Body of pancreas (tissue), 4 donors: ENCODE results near the gene ANXA6. TPM values are rescaled to one million over a fixed set of nuclear protein-coding genes. Genes with fewer than 3 reads are reported as not detected.

ENCODE experiments used
- ATAC-seq: fragments of 150-250 bp; one replicate; pipeline ENCODE4 v1.9.1; 2016
- DNase-seq, 4 donors: peaks; one replicate each; pipeline ENCODE4 v3.0.0-alpha.2; 2019
- H3K27ac ChIP-seq, 4 donors: fragments of 200-600 bp; sonication (generic); 1 replicate in 3 of 4; 2 replicates in 1 of 4; pipeline versions ENCODE4 v1.5.1 to v1.6.1; 2016 to 2019; ENCODE audit warnings: mild to moderate bottlenecking in 1 of 4, mixed read lengths in 1 of 4, moderate library complexity in 1 of 4
- H3K27me3 ChIP-seq, 2 donors: fragments of 200-600 bp; sonication (generic); one replicate each; pipeline ENCODE4 v1.6.0; 2016; ENCODE audit warnings: mild to moderate bottlenecking in 1 of 2
- H3K36me3 ChIP-seq, 2 donors: fragments of 200-600 bp; sonication (generic); replicated peaks in 1 of 2; 2 replicates each; pipeline ENCODE4 v1.5.1; 2016; ENCODE audit warnings: low read depth in 2 of 2; ENCODE audit not compliant: insufficient read depth in 1 of 2
- H3K4me1 ChIP-seq: fragments of 200-600 bp; sonication (generic); one replicate; pipeline ENCODE4 v1.6.0; 2016
- H3K4me3 ChIP-seq, 2 donors: fragments of 200-600 bp; sonication (generic); 1 replicate in 1 of 2; 2 replicates in 1 of 2; pipeline ENCODE4 v1.5.1; 2016 to 2019
- H3K9me3 ChIP-seq, 3 donors: fragments of 200-600 bp; sonication (generic); 1 replicate in 2 of 3; 2 replicates in 1 of 3; pipeline ENCODE4 v1.5.1; 2016
- POLR2A ChIP-seq, 3 donors: fragments of 450-650 bp; IDR thresholded peaks; one replicate each; pipeline ENCODE4 v1.6.1; 2016; ENCODE audit warnings: antibody characterized with exemption in 3 of 3, mild to moderate bottlenecking in 2 of 3
- WGBS, 2 donors: methylation state at CpG; one replicate each; pipeline ENCODE4 v1.1.5; 2017; 5-methylcytosine and 5-hydroxymethylcytosine counted together
- intact Hi-C: fragments of 100-400 bp; cut with DNase I; formaldehyde crosslinking; loops from one replicate; pipeline ENCODE4 v1.15.1; 2023
- total RNA-seq, 2 donors: library from RNA; depleted of rRNA; stranded (reverse); fragments of >200 nt; gene quantifications; one replicate each; pipeline ENCODE4 v1.1.0, GENCODE V29; 2016
- TF ChIP-seq, protein P1 (sequence below), 7 experiments: fragments of 450-650 bp in 4 of 7; fragments of 200-600 bp in 3 of 7; sonication (generic) in 3 of 7; IDR thresholded peaks; one replicate each; pipeline ENCODE4 v1.5.1; 2016 to 2019; ENCODE audit warnings: antibody characterized with exemption in 7 of 7

ANXA6 gene
- total RNA-seq, 2 donors from 2014 or later: 60.3 to 60.4 TPM

DNA sequence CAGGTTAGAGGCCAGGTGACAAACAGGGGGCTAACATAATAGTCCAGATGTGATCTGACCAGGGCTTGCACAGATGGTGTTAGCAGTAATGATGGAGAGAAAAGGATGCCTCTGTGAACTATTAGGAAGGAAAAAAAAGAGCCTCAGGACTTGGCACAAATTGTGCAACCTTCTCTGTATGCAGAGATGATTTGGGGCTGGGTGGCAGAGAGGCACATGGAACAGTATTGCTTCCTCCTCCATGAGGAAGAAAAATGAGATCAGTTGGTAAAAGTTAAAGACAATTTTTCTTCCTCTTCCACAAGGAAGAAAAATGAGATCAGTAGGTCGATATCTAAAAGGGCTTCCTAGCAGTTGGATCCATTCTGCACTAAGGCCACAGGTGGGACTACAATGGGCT, 13.9 kb upstream of the ANXA6 start:
- intact Hi-C loops: no loop called here
- no peaks in the 10 kb centered on the region for H3K9me3 ChIP-seq

DNA sequence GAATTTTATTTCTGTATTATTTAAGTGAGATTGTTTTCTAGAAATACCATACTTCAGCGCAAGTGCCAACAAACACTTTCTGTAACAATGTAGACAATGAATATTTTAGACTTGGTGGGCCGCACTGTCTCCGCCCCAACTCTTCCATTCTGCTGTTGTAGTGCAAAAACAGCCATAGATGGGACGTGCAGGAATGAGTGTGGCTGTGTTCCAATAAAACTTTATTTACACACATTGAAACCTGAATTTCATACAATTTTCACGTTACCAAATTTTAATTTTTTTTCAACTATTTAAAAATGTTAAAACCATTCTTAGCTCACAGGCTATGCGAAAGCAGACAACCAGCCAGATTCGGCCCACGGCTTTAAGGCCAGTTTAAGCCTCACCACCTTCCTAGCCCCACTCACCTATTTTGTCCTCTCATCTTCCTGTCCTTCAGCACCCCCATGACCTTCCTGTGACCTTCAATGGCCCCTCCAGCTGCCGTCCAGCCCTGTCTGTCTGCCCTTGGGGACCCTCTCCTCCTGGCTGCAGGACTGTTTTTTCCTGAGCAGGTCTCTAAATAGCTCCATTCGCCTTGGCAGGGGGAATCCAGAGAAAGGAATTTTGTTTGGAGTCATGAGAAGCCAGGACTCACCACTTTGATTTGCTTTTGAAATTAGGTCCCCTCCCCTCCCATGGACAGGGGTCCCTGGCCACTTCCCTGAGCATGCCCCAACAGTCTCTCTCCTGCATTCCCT, 11.2 kb upstream of the ANXA6 start:
- Histone ChIP-seq H3K4me3 (no peak overlapping the region), H3K36me3 (no peaks in the 10 kb centered on the region), H3K9me3 (no peaks in the 10 kb centered on the region), H3K27ac (no peak overlapping the region), H3K27me3 (no peaks in the 10 kb centered on the region), H3K4me1 (peaks cover 14% of the 10 kb centered on the region)
- intact Hi-C loops: no loop called here
- DNase-seq (no peak), ATAC-seq (no peak)
- TF ChIP-seq POLR2A (IDR thresholded peaks at IDR 0.05): no peak
- TF ChIP-seq, protein P1, sequence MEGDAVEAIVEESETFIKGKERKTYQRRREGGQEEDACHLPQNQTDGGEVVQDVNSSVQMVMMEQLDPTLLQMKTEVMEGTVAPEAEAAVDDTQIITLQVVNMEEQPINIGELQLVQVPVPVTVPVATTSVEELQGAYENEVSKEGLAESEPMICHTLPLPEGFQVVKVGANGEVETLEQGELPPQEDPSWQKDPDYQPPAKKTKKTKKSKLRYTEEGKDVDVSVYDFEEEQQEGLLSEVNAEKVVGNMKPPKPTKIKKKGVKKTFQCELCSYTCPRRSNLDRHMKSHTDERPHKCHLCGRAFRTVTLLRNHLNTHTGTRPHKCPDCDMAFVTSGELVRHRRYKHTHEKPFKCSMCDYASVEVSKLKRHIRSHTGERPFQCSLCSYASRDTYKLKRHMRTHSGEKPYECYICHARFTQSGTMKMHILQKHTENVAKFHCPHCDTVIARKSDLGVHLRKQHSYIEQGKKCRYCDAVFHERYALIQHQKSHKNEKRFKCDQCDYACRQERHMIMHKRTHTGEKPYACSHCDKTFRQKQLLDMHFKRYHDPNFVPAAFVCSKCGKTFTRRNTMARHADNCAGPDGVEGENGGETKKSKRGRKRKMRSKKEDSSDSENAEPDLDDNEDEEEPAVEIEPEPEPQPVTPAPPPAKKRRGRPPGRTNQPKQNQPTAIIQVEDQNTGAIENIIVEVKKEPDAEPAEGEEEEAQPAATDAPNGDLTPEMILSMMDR (IDR thresholded peaks at IDR 0.05): no peak
- WGBS, 2 donors: 80 to 83% methylated on average over 10 of the region's 10 CpGs

More for the DNA sequence above, 13.9 kb upstream of the ANXA6 start:
- Histone ChIP-seq H3K4me3 (no peak overlapping the region), H3K36me3 (no peaks in the 10 kb centered on the region), H3K27me3 (no peaks in the 10 kb centered on the region), H3K27ac (no peak overlapping the region), H3K4me1 (peaks cover 8% of the 10 kb centered on the region)
- TF ChIP-seq, protein P1 (IDR thresholded peaks at IDR 0.05): no peak
- no peak for TF ChIP-seq POLR2A (IDR thresholded peaks at IDR 0.05)
- ATAC-seq (no peak), DNase-seq (no peak)
- 31 to 66% methylated on average over 1 of the region's 1 CpG for WGBS, 2 donors

DNA sequence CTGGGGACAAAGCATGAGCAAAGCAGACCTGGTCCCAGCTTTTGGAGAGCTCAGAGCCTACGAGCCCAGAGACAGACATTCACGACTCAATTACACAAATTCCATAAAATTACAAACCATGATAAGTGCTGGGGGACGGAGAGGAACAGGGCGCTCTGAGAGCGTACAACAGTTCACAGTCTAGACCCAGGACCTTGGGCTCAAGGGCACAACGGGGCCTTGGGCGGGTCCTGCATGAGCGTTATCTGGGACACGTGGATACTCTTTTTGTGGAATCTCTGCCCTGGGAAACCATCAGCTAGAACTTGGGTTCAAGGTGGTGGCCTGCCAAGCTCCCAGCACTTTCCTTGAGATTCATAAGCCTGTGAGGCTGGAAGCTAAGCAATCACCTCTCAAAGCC, 9.4 kb upstream of the ANXA6 start:
- H3K9me3 ChIP-seq: no peaks in the 10 kb centered on the region
- DNase-seq (peak in 1 of 4 donors; percentile 16), ATAC-seq (no peak)
- H3K4me3 ChIP-seq: no peak overlapping the region
- 55 to 67% methylated on average over 4 to 9 of the region's 9 CpGs for WGBS, 2 donors
- no peaks in the 10 kb centered on the region for H3K36me3 ChIP-seq
- no peak for TF ChIP-seq POLR2A (IDR thresholded peaks at IDR 0.05)
- TF ChIP-seq, protein P1 (IDR thresholded peaks at IDR 0.05): no peak
- no peaks in the 10 kb centered on the region for H3K27me3 ChIP-seq
- H3K27ac ChIP-seq: no peak overlapping the region
- peaks cover 14% of the 10 kb centered on the region for H3K4me1 ChIP-seq
- intact Hi-C loops: no loop called here

DNA sequence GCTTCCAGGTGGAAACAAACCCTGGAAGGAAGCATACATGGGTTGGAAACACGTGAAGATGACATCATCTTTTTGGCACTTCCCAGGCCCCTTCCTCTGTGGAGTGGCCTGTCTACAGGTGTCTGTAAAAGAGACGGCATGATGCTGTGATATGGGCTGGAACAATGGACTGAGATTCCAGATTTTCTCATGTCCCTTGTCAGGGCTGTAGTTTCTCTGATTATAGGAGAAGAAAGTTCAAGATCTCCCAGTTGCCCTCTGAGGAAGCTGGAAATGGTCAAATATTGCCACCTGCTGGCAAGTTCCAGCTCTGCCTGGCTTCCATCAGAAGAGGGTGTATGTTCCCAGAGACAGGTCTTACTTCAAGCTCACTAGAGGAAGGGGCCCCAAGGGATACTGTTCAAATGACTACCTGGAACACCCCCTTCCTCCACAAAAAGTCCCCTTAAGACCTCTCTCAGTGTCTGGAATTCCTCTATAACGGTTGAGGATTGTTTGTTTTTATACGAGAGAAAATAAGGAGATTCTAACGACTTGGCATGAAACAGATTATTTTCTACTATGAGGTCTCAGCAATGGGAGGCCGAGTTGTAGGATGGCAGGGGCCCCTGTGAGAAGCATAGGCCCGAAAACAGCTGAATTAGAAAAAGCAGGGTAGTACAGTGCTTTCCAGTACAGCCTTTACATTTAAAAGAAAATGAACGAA, 7.3 kb upstream of the ANXA6 start:
- H3K36me3 ChIP-seq: no peaks in the 10 kb centered on the region
- WGBS, 2 donors: 27 to 29% methylated on average over 8 of the region's 8 CpGs
- intact Hi-C loops: loop anchor here (5.0 kb wide), 1 partner anchor 38 kb away; no protein-coding TSS in a partner anchor
- H3K4me3 ChIP-seq: no peak overlapping the region
- H3K27ac ChIP-seq: no peak overlapping the region
- TF ChIP-seq POLR2A (IDR thresholded peaks at IDR 0.05): no peak
- TF ChIP-seq, protein P1 (IDR thresholded peaks at IDR 0.05): peak; percentile 77 to 93 (median 91)
- DNase-seq (peak; percentile 80 to 83 (median 83)), ATAC-seq (peak; percentile 93)
- no peaks in the 10 kb centered on the region for H3K9me3 ChIP-seq
- no peaks in the 10 kb centered on the region for H3K27me3 ChIP-seq
- H3K4me1 ChIP-seq: peaks cover 14% of the 10 kb centered on the region
